Nephron (organoid): ENCODE data around the gene ZDHHC14.
A peak's percentile ranks its signal among the peaks of the same experiment; 100 is the strongest.

Experiments used
- H3K27ac Mint-ChIP-seq, 3 experiments: 2 replicates each; pipeline ENCODE4 v1.8.0; 2020; ENCODE audit warnings: mixed read lengths in 3 of 3, mild to moderate bottlenecking in 2 of 3, moderate library complexity in 1 of 3
- H3K27me3 Mint-ChIP-seq: 2 replicates; pipeline ENCODE4 v1.8.0; 2021; ENCODE audit warnings: low read depth, mild to moderate bottlenecking, moderate library complexity, mixed read lengths
- H3K36me3 Mint-ChIP-seq: 2 replicates; pipeline ENCODE4 v1.8.0; 2020; ENCODE audit warnings: low read depth, mixed read lengths
- H3K4me1 Mint-ChIP-seq: 2 replicates; pipeline ENCODE4 v1.8.0; 2020; ENCODE audit warnings: mixed read lengths
- H3K4me3 Mint-ChIP-seq, 3 experiments: 2 replicates each; pipeline ENCODE4 v1.8.0; 2020; ENCODE audit warnings: mild to moderate bottlenecking in 3 of 3, mixed read lengths in 3 of 3, moderate library complexity in 2 of 3
- H3K9me3 Mint-ChIP-seq: 2 replicates; pipeline ENCODE4 v1.8.0; 2020; ENCODE audit warnings: mixed read lengths
- CTCF ChIP-seq, 3 experiments: fragments of 200-600 bp; sonication (generic); IDR thresholded peaks; one replicate each; pipeline ENCODE4 v1.5.0; 2021; ENCODE audit warnings: antibody characterized with exemption in 3 of 3; ENCODE audit not compliant: unreplicated experiment in 3 of 3

ZDHHC14 gene

GRCh38 chr6:157374889-157375443, 6.0 kb upstream of the ZDHHC14 start:
- H3K27me3 Mint-ChIP-seq, result peaks cover 3% of the 10 kb centered on the region
- H3K27ac Mint-ChIP-seq, result no peak overlapping the region
- H3K9me3 Mint-ChIP-seq, result no peaks in the 10 kb centered on the region
- TF ChIP-seq CTCF (IDR thresholded peaks at IDR 0.05; ENCODE audit: unreplicated experiment in 3 of 3), result no peak
- no peaks in the 10 kb centered on the region for H3K36me3 Mint-ChIP-seq
- H3K4me3 Mint-ChIP-seq, result no peak overlapping the region
- peaks cover 7% of the 10 kb centered on the region for H3K4me1 Mint-ChIP-seq

- H3K27me3 Mint-ChIP-seq, result no peaks in the 10 kb centered on the region
- H3K9me3 Mint-ChIP-seq, result no peaks in the 10 kb centered on the region
- H3K4me1 Mint-ChIP-seq, result peaks cover 8% of the 10 kb centered on the region
- no peak overlapping the region for H3K27ac Mint-ChIP-seq
- no peak overlapping the region for H3K4me3 Mint-ChIP-seq
- no peaks in the 10 kb centered on the region for H3K36me3 Mint-ChIP-seq
- TF ChIP-seq CTCF (IDR thresholded peaks at IDR 0.05; ENCODE audit: unreplicated experiment in 3 of 3), result no peak
Measured at GRCh38 chr6:157376241-157376640, 4.7 kb upstream of the ZDHHC14 start.

GRCh38 chr6:157376706-157377230, 4.2 kb upstream of the ZDHHC14 start:
- Mint-ChIP-seq H3K9me3 (no peaks in the 10 kb centered on the region), H3K27ac (no peak overlapping the region), H3K36me3 (no peaks in the 10 kb centered on the region), H3K27me3 (no peaks in the 10 kb centered on the region), H3K4me1 (peaks cover 8% of the 10 kb centered on the region), H3K4me3 (peak overlapping the region in 2 of 3 experiments; percentile 24 to 26)
- no peak for TF ChIP-seq CTCF (IDR thresholded peaks at IDR 0.05; ENCODE audit: unreplicated experiment in 3 of 3)

GRCh38 chr6:157379656-157380457, 1.1 kb upstream of the ZDHHC14 start:
- no peaks in the 10 kb centered on the region for H3K36me3 Mint-ChIP-seq
- H3K27me3 Mint-ChIP-seq, result peaks cover 16% of the 10 kb centered on the region
- peak overlapping the region; percentile 51 to 89 (median 57) for H3K27ac Mint-ChIP-seq
- peaks cover 26% of the 10 kb centered on the region for H3K4me1 Mint-ChIP-seq
- TF ChIP-seq CTCF (IDR thresholded peaks at IDR 0.05; ENCODE audit: unreplicated experiment in 3 of 3), result no peak
- H3K4me3 Mint-ChIP-seq, result peak overlapping the region; percentile 80 to 89 (median 83)
- H3K9me3 Mint-ChIP-seq, result no peaks in the 10 kb centered on the region

GRCh38 chr6:157380458-157380778, 572 bp upstream of the ZDHHC14 start:
- H3K4me1 Mint-ChIP-seq, result peaks cover 26% of the 10 kb centered on the region
- H3K9me3 Mint-ChIP-seq, result no peaks in the 10 kb centered on the region
- H3K27me3 Mint-ChIP-seq, result peaks cover 18% of the 10 kb centered on the region
- peak overlapping the region in 1 of 3 experiments; percentile 57 for H3K27ac Mint-ChIP-seq
- TF ChIP-seq CTCF (IDR thresholded peaks at IDR 0.05; ENCODE audit: unreplicated experiment in 3 of 3), result no peak
- H3K4me3 Mint-ChIP-seq, result peak overlapping the region; percentile 80 to 89 (median 83)
- no peaks in the 10 kb centered on the region for H3K36me3 Mint-ChIP-seq
